Measurements from ENCODE around the gene S100PBP.

- TF ChIP-seq POLR2A (IDR thresholded peaks at IDR 0.05) = no peak
- no peak for TF ChIP-seq CTCF (IDR thresholded peaks at IDR 0.05)
- no peak for TF ChIP-seq EP300 (IDR thresholded peaks at IDR 0.05)
- TF ChIP-seq POLR2AphosphoS5 (IDR thresholded peaks at IDR 0.05) = no peak
Observed at GRCh38 chr1:32881291-32881690, 63.8 kb downstream of the S100PBP start.
